Fibroblast of peridontal ligament (primary cell): ENCODE measurements around the gene ANO6.

Source experiments
- DNase-seq: peaks from one replicate; pipeline ENCODE4 v3.0.0-alpha.2; 2010; ENCODE audit errors: extremely low read depth

The ANO6 gene

DNA sequence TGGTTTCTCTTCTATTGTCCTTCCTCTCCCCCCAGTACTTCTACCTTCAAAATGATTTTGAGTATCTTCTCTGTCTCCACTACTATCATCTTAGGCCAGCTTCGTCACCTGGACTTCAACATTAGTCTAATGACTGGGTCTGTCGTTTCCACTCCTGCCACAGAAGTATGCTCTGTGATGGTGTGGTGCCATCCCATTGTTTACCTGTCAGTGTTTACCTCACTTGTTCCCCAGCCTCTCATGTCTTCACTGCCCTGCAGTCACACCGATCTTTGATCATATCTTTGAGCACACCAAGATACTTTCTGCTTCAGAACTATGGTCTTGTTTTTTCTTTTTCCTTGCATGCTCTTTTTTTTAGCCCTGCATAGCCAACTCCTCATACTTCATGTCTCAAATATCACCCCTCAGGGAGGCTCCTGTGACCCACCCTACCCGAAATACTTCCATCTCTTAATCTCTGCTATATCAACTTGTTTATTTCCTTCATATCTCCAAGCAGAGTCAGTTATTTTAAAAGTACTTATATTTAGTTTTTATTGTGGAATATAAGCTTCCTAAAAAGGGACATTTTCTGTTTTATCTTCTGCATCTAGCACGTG lies 60.4 kb downstream of the ANO6 start:
- no peak for DNase-seq

DNA sequence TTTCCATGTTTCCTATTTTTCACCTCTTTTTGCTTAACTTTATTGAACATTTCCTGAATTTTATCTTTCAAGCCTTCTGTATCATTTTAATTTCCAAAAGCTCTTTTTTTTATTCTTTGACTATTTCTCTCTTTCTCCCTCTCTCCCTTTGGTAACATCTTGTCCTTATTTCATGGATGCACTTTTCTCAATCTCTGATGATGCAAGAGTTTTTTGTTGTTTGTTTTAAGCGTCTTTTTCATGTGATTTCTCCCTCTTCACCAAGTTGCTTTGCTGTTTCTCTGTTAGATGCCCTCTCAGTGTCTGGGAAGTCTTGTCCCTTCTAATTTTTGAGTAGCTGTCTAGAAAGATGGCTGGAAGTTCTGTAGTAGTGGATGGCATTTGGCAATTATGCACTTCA lies 62.6 kb downstream of the ANO6 start:
- DNase-seq: peak; percentile 28

- DNase-seq: no peak
These were observed 64.3 kb downstream of the ANO6 start for GRCh38 chr12:45279931-45280830.

GRCh38 chr12:45281994-45282393 lies 66.1 kb downstream of the ANO6 start:
- peak; percentile 25 for DNase-seq

- DNase-seq: no peak
These were observed 66.5 kb downstream of the ANO6 start for GRCh38 chr12:45282411-45282810.

DNA sequence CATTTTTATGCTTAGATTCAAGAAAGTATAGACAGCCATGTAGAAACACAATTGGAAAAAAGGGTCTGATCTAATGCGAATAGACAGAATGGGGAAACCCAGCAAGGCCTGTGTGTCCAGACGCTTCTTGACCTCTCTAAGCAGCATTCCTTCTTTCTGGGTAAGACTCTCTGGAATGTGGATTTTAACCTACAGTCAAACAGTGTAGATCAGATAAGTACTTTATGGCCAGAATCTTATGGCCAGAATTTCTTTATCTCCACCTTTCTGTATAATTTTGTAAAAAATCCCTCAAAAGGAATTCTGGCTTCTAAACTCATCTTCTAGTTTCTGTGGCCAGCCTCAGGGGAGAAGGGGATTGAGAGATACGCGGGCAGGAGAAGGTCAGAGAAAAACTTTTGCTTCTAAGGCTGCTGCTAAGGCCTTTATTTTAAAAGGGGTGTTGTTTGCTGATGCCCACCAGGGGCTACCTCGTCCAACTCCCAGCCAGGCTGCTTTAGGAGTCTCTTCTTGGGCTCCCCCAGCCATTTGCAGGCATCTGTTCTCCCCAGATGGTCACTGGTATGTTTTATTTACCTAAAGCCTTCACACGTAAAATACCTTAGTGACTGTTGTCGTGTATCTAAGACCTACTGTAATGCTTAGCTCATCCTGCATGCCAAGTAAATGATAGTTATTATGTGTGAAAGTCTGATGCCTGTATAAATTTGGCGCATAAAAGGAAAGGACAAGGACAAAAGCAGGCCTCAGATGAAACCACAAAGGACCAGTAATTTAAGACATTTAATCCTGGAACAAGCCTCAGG lies 68.4 kb downstream of the ANO6 start:
- DNase-seq: peak; percentile 63

GRCh38 chr12:45285717-45286116 lies 69.8 kb downstream of the ANO6 start:
- DNase-seq: no peak

DNA sequence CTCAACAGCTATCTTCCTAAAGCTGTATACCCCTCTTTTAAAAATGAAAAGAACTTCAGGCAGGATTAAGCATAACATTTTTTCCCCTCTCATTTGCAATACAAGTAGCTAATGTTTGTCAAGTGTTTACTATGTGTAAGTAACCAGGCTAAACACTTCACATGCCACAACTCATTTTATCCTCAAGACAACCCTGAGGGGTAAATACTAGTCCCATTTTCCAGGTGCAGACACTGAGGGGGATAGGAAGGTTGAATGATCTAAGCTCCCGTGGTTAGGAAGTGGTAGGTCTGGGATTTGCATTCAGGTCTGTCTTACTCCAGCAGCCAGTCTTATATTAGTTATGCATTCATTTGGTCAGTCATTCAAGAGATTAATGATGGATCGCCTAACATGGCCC lies 70.7 kb downstream of the ANO6 start:
- DNase-seq: no peak

DNA sequence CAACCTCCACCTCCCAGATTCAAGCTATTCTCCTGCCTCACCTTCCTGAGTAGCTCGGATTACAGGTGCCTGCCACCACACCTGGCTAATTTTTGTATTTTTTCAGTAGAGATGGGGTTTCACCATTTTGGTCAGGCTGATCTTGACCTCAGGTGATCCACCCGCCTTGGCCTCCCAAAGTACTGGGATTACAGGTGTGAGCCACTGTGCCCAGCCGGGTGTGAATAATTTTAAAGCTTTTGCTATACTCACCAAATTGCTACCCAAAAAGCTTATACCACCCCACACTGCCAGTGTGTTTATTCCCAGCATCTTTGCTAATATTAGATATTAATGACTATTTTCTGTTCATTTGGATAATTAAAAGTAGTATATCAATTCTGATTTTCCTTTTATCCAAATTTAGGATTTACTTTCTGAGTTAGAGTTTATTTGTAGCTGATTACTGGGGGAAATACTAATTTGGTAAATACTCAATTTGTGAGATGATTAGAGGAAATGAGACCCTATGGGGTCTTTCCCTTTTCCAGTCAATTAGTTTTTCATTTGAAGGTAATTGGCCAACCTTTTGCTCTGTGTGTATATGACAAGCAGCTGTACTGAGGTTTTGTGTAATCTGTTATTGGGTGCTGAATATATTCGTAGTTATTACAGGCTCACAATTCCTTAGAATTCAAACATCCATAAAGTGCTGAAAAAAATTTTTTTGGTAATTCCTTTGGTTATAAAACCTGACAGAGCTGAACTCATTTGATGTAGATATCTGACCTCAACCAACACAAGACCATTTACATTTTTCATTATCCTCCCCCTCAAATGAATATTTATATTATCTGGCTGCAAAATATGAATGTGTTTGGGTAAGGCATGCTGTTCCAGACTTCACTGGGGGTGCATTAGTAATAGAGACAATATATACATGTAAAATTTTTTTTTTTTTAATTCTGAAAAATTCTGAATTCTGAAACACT lies 73.6 kb downstream of the ANO6 start:
- DNase-seq: no peak

GRCh38 chr12:45290216-45290605 lies 74.3 kb downstream of the ANO6 start:
- peak; percentile 81 for DNase-seq

- no peak for DNase-seq
These were observed 75.6 kb downstream of the ANO6 start for GRCh38 chr12:45291518-45291917.

- DNase-seq: peak; percentile 52
These were observed 76.7 kb downstream of the ANO6 start for GRCh38 chr12:45292486-45293195.

DNA sequence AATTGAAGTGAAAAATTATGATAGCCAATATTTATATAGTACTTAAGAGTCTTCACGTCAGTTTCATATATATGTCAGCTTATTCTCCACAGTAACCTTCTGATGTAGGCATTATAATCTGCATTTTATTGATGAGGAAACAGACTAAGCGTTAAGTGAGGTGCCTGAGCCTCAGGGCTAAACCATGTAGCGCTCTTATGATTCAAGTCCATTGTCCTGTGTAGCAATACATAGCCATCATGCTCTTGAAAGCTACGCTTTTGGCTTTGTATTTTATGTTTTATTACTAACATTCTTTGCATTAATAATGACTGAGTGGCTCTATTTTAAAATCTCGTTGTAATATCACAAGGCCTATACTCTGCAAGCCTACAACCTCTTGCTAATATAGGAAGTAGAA lies 79.0 kb downstream of the ANO6 start:
- no peak for DNase-seq

- no peak for DNase-seq
These were observed 80.2 kb downstream of the ANO6 start for GRCh38 chr12:45296046-45296586.

DNA sequence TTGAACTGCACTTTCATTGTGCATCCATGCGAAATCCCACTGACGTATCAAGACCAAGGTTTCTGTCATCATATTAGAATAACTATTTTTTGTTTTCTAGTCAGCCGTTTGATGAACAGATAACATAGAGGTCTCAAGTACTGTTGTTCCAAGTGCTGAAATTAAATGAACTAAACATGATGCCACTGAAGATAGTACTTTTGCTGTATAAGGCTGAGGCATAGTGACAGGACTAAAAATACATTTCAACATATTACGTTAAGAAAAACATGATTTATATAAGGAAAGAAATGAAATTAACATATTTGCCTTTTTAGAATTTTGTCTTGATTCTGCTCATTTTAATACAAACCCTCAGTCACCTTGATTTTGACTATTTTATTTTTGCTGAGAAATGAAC lies 82.2 kb downstream of the ANO6 start:
- no peak for DNase-seq

- DNase-seq: peak; percentile 74
These were observed 83.1 kb downstream of the ANO6 start for GRCh38 chr12:45298721-45299692.

DNA sequence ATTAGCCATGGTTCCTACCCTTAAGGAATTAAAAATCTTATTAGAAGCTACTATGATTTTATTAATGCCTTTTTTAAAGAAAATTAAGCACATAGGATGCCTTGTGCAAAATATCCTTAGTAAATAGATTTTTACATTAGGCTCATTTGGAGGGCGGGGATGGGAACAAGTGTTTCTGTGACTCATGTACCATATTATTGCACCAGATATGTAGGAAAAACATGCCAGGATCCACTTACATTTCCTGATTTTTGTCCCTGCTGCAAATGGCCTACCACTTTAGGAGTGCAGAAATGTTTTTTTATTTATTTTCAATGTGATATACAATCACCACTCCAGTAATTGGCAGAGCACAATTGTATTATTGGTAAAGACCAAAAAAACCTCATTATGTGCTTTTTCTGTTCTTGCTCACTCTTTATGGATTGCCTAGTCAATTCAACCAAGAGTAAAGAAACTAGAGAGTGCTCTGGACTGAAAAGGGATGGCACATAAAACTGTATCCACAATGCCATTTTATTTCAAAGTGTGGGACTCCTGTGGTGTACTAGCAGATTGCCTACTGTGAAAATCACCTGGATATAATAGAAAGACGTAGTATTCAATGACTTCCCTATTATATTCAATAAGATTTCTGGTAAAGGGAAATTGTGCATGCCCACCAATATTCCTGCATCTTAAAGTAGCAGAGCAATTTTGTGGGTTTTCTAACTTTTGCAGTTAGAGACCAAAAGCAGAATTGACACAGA lies 86.9 kb downstream of the ANO6 start:
- peak; percentile 34 for DNase-seq

DNA sequence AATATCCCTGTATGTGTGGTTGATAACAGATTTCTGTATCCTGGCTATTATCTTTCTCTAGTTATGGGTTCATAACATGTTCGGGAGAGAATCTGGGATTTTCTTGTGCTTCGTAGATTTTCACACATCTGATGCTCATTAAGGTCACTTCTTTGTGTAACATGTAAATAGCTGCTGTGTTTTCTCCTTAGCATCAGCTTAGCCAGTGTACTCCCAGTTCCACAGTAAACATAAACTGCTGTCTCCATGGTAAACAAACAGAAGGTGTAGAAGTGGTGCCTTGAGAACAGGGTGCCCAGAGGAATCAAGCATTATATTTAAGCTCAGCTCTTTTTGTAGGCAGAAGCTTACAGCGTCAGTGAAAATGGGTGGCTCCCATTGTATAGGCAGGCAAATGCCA lies 88.0 kb downstream of the ANO6 start:
- no peak for DNase-seq
